ENCODE data around the gene MAPRE2.

MAPRE2 gene

GRCh38 chr18:35005963-35006577 lies 35.1 kb upstream of the MAPRE2 start:
- Histone ChIP-seq H2BK12ac (ENCODE audit: low read length in 2 of 2) (no peak overlapping the region), H3K4me2 (ENCODE audit: low read length, poor library complexity, severe bottlenecking) (no peak overlapping the region), H2BK15ac (ENCODE audit: low read depth, poor library complexity, severe bottlenecking) (no peak overlapping the region), H4K8ac (ENCODE audit: low read length) (no peak overlapping the region), H4K91ac (ENCODE audit: low read length) (no peak overlapping the region), H3K14ac (ENCODE audit: low read length in 2 of 2) (no peak overlapping the region), H2BK120ac (ENCODE audit: low read depth, low read length) (no peak overlapping the region), H3K4me3 (ENCODE audit: insufficient read depth in 1 of 2, low read depth in 1 of 2, low read length in 2 of 2) (no peak overlapping the region), H3K9ac (ENCODE audit: low read length) (no peak overlapping the region), H3K4me1 (ENCODE audit: control insufficient read depth, insufficient read depth, low read depth, low read length) (peaks cover 1% of the 10 kb centered on the region), H2AK5ac (ENCODE audit: low read length, severe bottlenecking) (no peak overlapping the region), H3K79me1 (replicated peaks; ENCODE audit: low read length, poor library complexity, severe bottlenecking) (no peaks in the 10 kb centered on the region), H3K4ac (ENCODE audit: low read depth in 1 of 2, low read length in 2 of 2) (no peak overlapping the region), H3K36me3 (ENCODE audit: control insufficient read depth in 1 of 2, insufficient read depth in 2 of 2, low read depth in 1 of 2, low read length in 2 of 2) (no peaks in the 10 kb centered on the region), H3K18ac (ENCODE audit: low read depth in 1 of 2, low read length in 2 of 2) (no peak overlapping the region), H3K27me3 (ENCODE audit: control insufficient read depth in 1 of 2, insufficient read depth in 1 of 2, low read length in 2 of 2) (no peaks in the 10 kb centered on the region), H3K27ac (ENCODE audit: low read length, poor library complexity, severe bottlenecking) (no peak overlapping the region), H3K23ac (ENCODE audit: low read length in 2 of 2) (no peak overlapping the region), H2BK5ac (ENCODE audit: low read depth, low read length, poor library complexity, severe bottlenecking) (no peak overlapping the region), H2AFZ (ENCODE audit: low read depth, low read length) (no peak overlapping the region), H3K9me3 (ENCODE audit: control insufficient read depth, low read length) (no peaks in the 10 kb centered on the region)
- WGBS: 53% methylated on average over 6 of the region's 7 CpGs
- peak; percentile 78 for DNase-seq

- H3K79me1 ChIP-seq (replicated peaks; ENCODE audit: low read length, poor library complexity, severe bottlenecking): no peaks in the 10 kb centered on the region
- peaks cover 1% of the 10 kb centered on the region for H3K4me1 ChIP-seq (ENCODE audit: control insufficient read depth, insufficient read depth, low read depth, low read length)
- no peak overlapping the region for H2BK15ac ChIP-seq (ENCODE audit: low read depth, poor library complexity, severe bottlenecking)
- H3K9ac ChIP-seq (ENCODE audit: low read length): no peak overlapping the region
- H3K23ac ChIP-seq (ENCODE audit: low read length in 2 of 2): no peak overlapping the region
- no peaks in the 10 kb centered on the region for H3K36me3 ChIP-seq (ENCODE audit: control insufficient read depth in 1 of 2, insufficient read depth in 2 of 2, low read depth in 1 of 2, low read length in 2 of 2)
- no peak overlapping the region for H4K8ac ChIP-seq (ENCODE audit: low read length)
- DNase-seq: no peak
- no peak overlapping the region for H2BK120ac ChIP-seq (ENCODE audit: low read depth, low read length)
- no peak overlapping the region for H2AFZ ChIP-seq (ENCODE audit: low read depth, low read length)
- H2AK5ac ChIP-seq (ENCODE audit: low read length, severe bottlenecking): no peak overlapping the region
- no peak overlapping the region for H3K18ac ChIP-seq (ENCODE audit: low read depth in 1 of 2, low read length in 2 of 2)
- WGBS: 100% methylated on average over 1 of the region's 1 CpG
- no peak overlapping the region for H3K4me3 ChIP-seq (ENCODE audit: insufficient read depth in 1 of 2, low read depth in 1 of 2, low read length in 2 of 2)
- H4K91ac ChIP-seq (ENCODE audit: low read length): no peak overlapping the region
- H3K27me3 ChIP-seq (ENCODE audit: control insufficient read depth in 1 of 2, insufficient read depth in 1 of 2, low read length in 2 of 2): no peaks in the 10 kb centered on the region
- H3K27ac ChIP-seq (ENCODE audit: low read length, poor library complexity, severe bottlenecking): no peak overlapping the region
- H2BK5ac ChIP-seq (ENCODE audit: low read depth, low read length, poor library complexity, severe bottlenecking): no peak overlapping the region
- H2BK12ac ChIP-seq (ENCODE audit: low read length in 2 of 2): no peak overlapping the region
- H3K9me3 ChIP-seq (ENCODE audit: control insufficient read depth, low read length): no peaks in the 10 kb centered on the region
- no peak overlapping the region for H3K4me2 ChIP-seq (ENCODE audit: low read length, poor library complexity, severe bottlenecking)
- H3K4ac ChIP-seq (ENCODE audit: low read depth in 1 of 2, low read length in 2 of 2): no peak overlapping the region
- H3K14ac ChIP-seq (ENCODE audit: low read length in 2 of 2): no peak overlapping the region
Observed at GRCh38 chr18:35010156-35010555, 31.1 kb upstream of the MAPRE2 start.

GRCh38 chr18:35010993-35011392 lies 30.2 kb upstream of the MAPRE2 start:
- Histone ChIP-seq H3K18ac (ENCODE audit: low read depth in 1 of 2, low read length in 2 of 2) (no peak overlapping the region), H2BK15ac (ENCODE audit: low read depth, poor library complexity, severe bottlenecking) (no peak overlapping the region), H2AFZ (ENCODE audit: low read depth, low read length) (no peak overlapping the region), H2BK120ac (ENCODE audit: low read depth, low read length) (no peak overlapping the region), H4K91ac (ENCODE audit: low read length) (no peak overlapping the region), H4K8ac (ENCODE audit: low read length) (no peak overlapping the region), H3K23ac (ENCODE audit: low read length in 2 of 2) (no peak overlapping the region), H3K4me3 (ENCODE audit: insufficient read depth in 1 of 2, low read depth in 1 of 2, low read length in 2 of 2) (no peak overlapping the region), H2BK5ac (ENCODE audit: low read depth, low read length, poor library complexity, severe bottlenecking) (no peak overlapping the region), H2BK12ac (ENCODE audit: low read length in 2 of 2) (no peak overlapping the region), H3K36me3 (ENCODE audit: control insufficient read depth in 1 of 2, insufficient read depth in 2 of 2, low read depth in 1 of 2, low read length in 2 of 2) (no peaks in the 10 kb centered on the region), H2AK5ac (ENCODE audit: low read length, severe bottlenecking) (no peak overlapping the region), H3K9me3 (ENCODE audit: control insufficient read depth, low read length) (no peaks in the 10 kb centered on the region), H3K9ac (ENCODE audit: low read length) (no peak overlapping the region), H3K14ac (ENCODE audit: low read length in 2 of 2) (no peak overlapping the region), H3K4ac (ENCODE audit: low read depth in 1 of 2, low read length in 2 of 2) (no peak overlapping the region), H3K4me2 (ENCODE audit: low read length, poor library complexity, severe bottlenecking) (no peak overlapping the region), H3K27me3 (ENCODE audit: control insufficient read depth in 1 of 2, insufficient read depth in 1 of 2, low read length in 2 of 2) (no peaks in the 10 kb centered on the region), H3K27ac (ENCODE audit: low read length, poor library complexity, severe bottlenecking) (no peak overlapping the region), H3K79me1 (replicated peaks; ENCODE audit: low read length, poor library complexity, severe bottlenecking) (no peaks in the 10 kb centered on the region), H3K4me1 (ENCODE audit: control insufficient read depth, insufficient read depth, low read depth, low read length) (no peaks in the 10 kb centered on the region)
- WGBS: 92% methylated on average over 5 of the region's 5 CpGs
- no peak for DNase-seq

GRCh38 chr18:35019933-35020332 lies 21.3 kb upstream of the MAPRE2 start:
- Histone ChIP-seq H3K9ac (ENCODE audit: low read length) (peak overlapping the region; percentile 18), H3K27ac (ENCODE audit: low read length, poor library complexity, severe bottlenecking) (no peak overlapping the region), H2BK12ac (ENCODE audit: low read length in 2 of 2) (no peak overlapping the region), H2BK15ac (ENCODE audit: low read depth, poor library complexity, severe bottlenecking) (no peak overlapping the region), H4K8ac (ENCODE audit: low read length) (no peak overlapping the region), H3K4ac (ENCODE audit: low read depth in 1 of 2, low read length in 2 of 2) (no peak overlapping the region), H3K27me3 (ENCODE audit: control insufficient read depth in 1 of 2, insufficient read depth in 1 of 2, low read length in 2 of 2) (no peaks in the 10 kb centered on the region), H4K91ac (ENCODE audit: low read length) (no peak overlapping the region), H3K23ac (ENCODE audit: low read length in 2 of 2) (no peak overlapping the region), H3K14ac (ENCODE audit: low read length in 2 of 2) (no peak overlapping the region), H3K4me3 (ENCODE audit: insufficient read depth in 1 of 2, low read depth in 1 of 2, low read length in 2 of 2) (no peak overlapping the region), H3K4me2 (ENCODE audit: low read length, poor library complexity, severe bottlenecking) (no peak overlapping the region), H3K79me1 (replicated peaks; ENCODE audit: low read length, poor library complexity, severe bottlenecking) (no peaks in the 10 kb centered on the region), H3K9me3 (ENCODE audit: control insufficient read depth, low read length) (no peaks in the 10 kb centered on the region), H3K36me3 (ENCODE audit: control insufficient read depth in 1 of 2, insufficient read depth in 2 of 2, low read depth in 1 of 2, low read length in 2 of 2) (no peaks in the 10 kb centered on the region), H2AFZ (ENCODE audit: low read depth, low read length) (no peak overlapping the region), H3K18ac (ENCODE audit: low read depth in 1 of 2, low read length in 2 of 2) (no peak overlapping the region), H3K4me1 (ENCODE audit: control insufficient read depth, insufficient read depth, low read depth, low read length) (no peaks in the 10 kb centered on the region), H2BK120ac (ENCODE audit: low read depth, low read length) (no peak overlapping the region), H2AK5ac (ENCODE audit: low read length, severe bottlenecking) (no peak overlapping the region), H2BK5ac (ENCODE audit: low read depth, low read length, poor library complexity, severe bottlenecking) (no peak overlapping the region)
- DNase-seq: peak; percentile 49
- WGBS: 83% methylated on average over 2 of the region's 2 CpGs
